ENCODE measurements around the gene TNPO1.

TNPO1 gene

GRCh38 chr5:72883850-72884249 lies 67.4 kb downstream of the TNPO1 start:
- no peak for DNase-seq
- peaks cover 24% of the 10 kb centered on the region for H3K79me2 ChIP-seq (ENCODE audit: low read length)
- no peaks in the 10 kb centered on the region for H3K9me3 ChIP-seq (replicated peaks; ENCODE audit: insufficient read depth, low read length)
- no peaks in the 10 kb centered on the region for H4K20me1 ChIP-seq (ENCODE audit: insufficient read depth, low read length)
- H3K4me2 ChIP-seq (ENCODE audit: low read depth, low read length), result no peak overlapping the region
- no peak overlapping the region for H3K9ac ChIP-seq (ENCODE audit: low read length)
- H3F3A ChIP-seq (ENCODE audit: insufficient read depth, low read length), result no peaks in the 10 kb centered on the region
- peaks cover 20% of the 10 kb centered on the region for H3K36me3 ChIP-seq (replicated peaks; ENCODE audit: insufficient read depth, low read length)
- no peaks in the 10 kb centered on the region for H3K9me2 ChIP-seq (replicated peaks; ENCODE audit: insufficient read depth, low read length)
- H3K4me3 ChIP-seq (ENCODE audit: low read length), result no peak overlapping the region
- H2AFZ ChIP-seq (ENCODE audit: low read length), result no peak overlapping the region
- H3K4me1 ChIP-seq (ENCODE audit: low read length), result no peaks in the 10 kb centered on the region
- TF ChIP-seq CTCF (IDR thresholded peaks at IDR 0.05; ENCODE audit: low read length) (no peak), EZH2phosphoT487 (IDR thresholded peaks at IDR 0.05; ENCODE audit: low read length) (no peak), EZH2 (optimal IDR thresholded peaks at IDR 0.05; ENCODE audit: low read depth, low read length) (no peak)
- no peaks in the 10 kb centered on the region for H3K27me3 ChIP-seq (replicated peaks; ENCODE audit: insufficient read depth, low read length)
- no peak overlapping the region for H3K27ac ChIP-seq (ENCODE audit: low read length)

- Histone ChIP-seq H3K79me2 (ENCODE audit: low read length) (peaks cover 22% of the 10 kb centered on the region; the same call in 1 of the 2 replicates), H3K4me3 (ENCODE audit: low read length) (no peak overlapping the region), H3K9me2 (replicated peaks; ENCODE audit: insufficient read depth, low read length) (no peaks in the 10 kb centered on the region), H2AFZ (ENCODE audit: low read length) (no peak overlapping the region), H3K9ac (ENCODE audit: low read length) (no peak overlapping the region), H3K27ac (ENCODE audit: low read length) (no peak overlapping the region), H3K4me1 (ENCODE audit: low read length) (no peaks in the 10 kb centered on the region), H3F3A (ENCODE audit: insufficient read depth, low read length) (no peaks in the 10 kb centered on the region), H3K9me3 (replicated peaks; ENCODE audit: insufficient read depth, low read length) (no peaks in the 10 kb centered on the region), H3K36me3 (replicated peaks; ENCODE audit: insufficient read depth, low read length) (peaks cover 20% of the 10 kb centered on the region), H4K20me1 (ENCODE audit: insufficient read depth, low read length) (no peaks in the 10 kb centered on the region), H3K27me3 (replicated peaks; ENCODE audit: insufficient read depth, low read length) (no peaks in the 10 kb centered on the region), H3K4me2 (ENCODE audit: low read depth, low read length) (no peak overlapping the region)
- TF ChIP-seq EZH2 (optimal IDR thresholded peaks at IDR 0.05; ENCODE audit: low read depth, low read length) (no peak), CTCF (IDR thresholded peaks at IDR 0.05; ENCODE audit: low read length) (no peak), EZH2phosphoT487 (IDR thresholded peaks at IDR 0.05; ENCODE audit: low read length) (no peak)
- no peak for DNase-seq
These were observed 68.4 kb downstream of the TNPO1 start for GRCh38 chr5:72884892-72885291.

GRCh38 chr5:72885824-72886223 lies 69.4 kb downstream of the TNPO1 start:
- Histone ChIP-seq H4K20me1 (ENCODE audit: insufficient read depth, low read length) (no peaks in the 10 kb centered on the region), H3K9me3 (replicated peaks; ENCODE audit: insufficient read depth, low read length) (no peaks in the 10 kb centered on the region), H2AFZ (ENCODE audit: low read length) (no peak overlapping the region), H3K9ac (ENCODE audit: low read length) (no peak overlapping the region), H3K4me1 (ENCODE audit: low read length) (no peaks in the 10 kb centered on the region), H3K27ac (ENCODE audit: low read length) (no peak overlapping the region), H3K36me3 (replicated peaks; ENCODE audit: insufficient read depth, low read length) (peaks cover 20% of the 10 kb centered on the region), H3K79me2 (ENCODE audit: low read length) (peaks cover 22% of the 10 kb centered on the region; the same call in 1 of the 2 replicates), H3K27me3 (replicated peaks; ENCODE audit: insufficient read depth, low read length) (no peaks in the 10 kb centered on the region), H3K9me2 (replicated peaks; ENCODE audit: insufficient read depth, low read length) (no peaks in the 10 kb centered on the region), H3K4me2 (ENCODE audit: low read depth, low read length) (no peak overlapping the region), H3F3A (ENCODE audit: insufficient read depth, low read length) (no peaks in the 10 kb centered on the region), H3K4me3 (ENCODE audit: low read length) (no peak overlapping the region)
- no peak for DNase-seq
- TF ChIP-seq CTCF (IDR thresholded peaks at IDR 0.05; ENCODE audit: low read length) (no peak), EZH2 (optimal IDR thresholded peaks at IDR 0.05; ENCODE audit: low read depth, low read length) (no peak), EZH2phosphoT487 (IDR thresholded peaks at IDR 0.05; ENCODE audit: low read length) (no peak)
